ENCODE results near the gene GH1.
"Not testable (repeated sequence)": the region's sequence is repeated elsewhere in the genome, so short reads cannot be mapped to it uniquely, and the experiment has no call there.

Gene GH1

GRCh38 chr17:63916566-63917185, 2.0 kb downstream of the GH1 start:
- no peak overlapping the region for H3K4me3 ChIP-seq (ENCODE audit: low read length)
- DNase-seq (ENCODE audit: low read depth), result no peak
- TF ChIP-seq CTCF (IDR thresholded peaks at IDR 0.05; ENCODE audit: insufficient read depth, low read depth, low read length, missing control alignments), result no peak

- not testable (repeated sequence) for DNase-seq (ENCODE audit: low read depth); H3K4me3 ChIP-seq (ENCODE audit: low read length)
Measured at GRCh38 chr17:63915753-63916152, 2.9 kb downstream of the GH1 start.

- no peak for TF ChIP-seq CTCF (IDR thresholded peaks at IDR 0.05; ENCODE audit: insufficient read depth, low read depth, low read length, missing control alignments)
- no peak for DNase-seq (ENCODE audit: low read depth)
- no peak overlapping the region for H3K4me3 ChIP-seq (ENCODE audit: low read length)
Measured at GRCh38 chr17:63914471-63914870, 4.2 kb downstream of the GH1 start.

- TF ChIP-seq CTCF (IDR thresholded peaks at IDR 0.05; ENCODE audit: insufficient read depth, low read depth, low read length, missing control alignments), result peak; percentile 71
- DNase-seq (ENCODE audit: low read depth), result peak; percentile 36
- H3K4me3 ChIP-seq (ENCODE audit: low read length), result no peak overlapping the region
Measured at GRCh38 chr17:63911657-63912100, 7.0 kb downstream of the GH1 start.

GRCh38 chr17:63911041-63911635, 7.5 kb downstream of the GH1 start, which contains the start of gene CSHL1:
Gene CSHL1, minus strand, starts transcription at chr17:63911258. Its CDS starts 62 bp downstream, at chr17:63911196.
- H3K4me3 ChIP-seq (ENCODE audit: low read length), result no peak within 1 kb of the TSS
- no peak for DNase-seq (ENCODE audit: low read depth)
- no peak for TF ChIP-seq CTCF (IDR thresholded peaks at IDR 0.05; ENCODE audit: insufficient read depth, low read depth, low read length, missing control alignments)

- H3K4me3 ChIP-seq (ENCODE audit: low read length), result no peak overlapping the region
- TF ChIP-seq CTCF (IDR thresholded peaks at IDR 0.05; ENCODE audit: insufficient read depth, low read depth, low read length, missing control alignments), result no peak
- no peak for DNase-seq (ENCODE audit: low read depth)
Measured at GRCh38 chr17:63910096-63910495, 8.5 kb downstream of the GH1 start.

- not testable (repeated sequence) for H3K4me3 ChIP-seq (ENCODE audit: low read length)
Measured at GRCh38 chr17:63909586-63909985, 9.1 kb downstream of the GH1 start.

GRCh38 chr17:63907161-63907778, 11.4 kb downstream of the GH1 start:
- H3K4me3 ChIP-seq (ENCODE audit: low read length), result not testable (repeated sequence)
- DNase-seq (ENCODE audit: low read depth), result peak; percentile 19

More at GRCh38 chr17:63909586-63909985, 9.1 kb downstream of the GH1 start:
- not testable (repeated sequence) for DNase-seq (ENCODE audit: low read depth)

GRCh38 chr17:63904796-63905195, 13.8 kb downstream of the GH1 start:
- not testable (repeated sequence) for DNase-seq (ENCODE audit: low read depth); H3K4me3 ChIP-seq (ENCODE audit: low read length)
